HPDE6-E6E7 (cell line): ENCODE results near the gene MXD3.
"Not testable (repeated sequence)": the region's sequence is repeated elsewhere in the genome, so short reads cannot be mapped to it uniquely, and the experiment has no call there.

Experiments
- DNase-seq: peaks from one replicate; pipeline ENCODE4 v3.0.0; 2011; ENCODE audit warnings: missing footprints; ENCODE audit errors: extremely low spot score

MXD3 gene

DNA sequence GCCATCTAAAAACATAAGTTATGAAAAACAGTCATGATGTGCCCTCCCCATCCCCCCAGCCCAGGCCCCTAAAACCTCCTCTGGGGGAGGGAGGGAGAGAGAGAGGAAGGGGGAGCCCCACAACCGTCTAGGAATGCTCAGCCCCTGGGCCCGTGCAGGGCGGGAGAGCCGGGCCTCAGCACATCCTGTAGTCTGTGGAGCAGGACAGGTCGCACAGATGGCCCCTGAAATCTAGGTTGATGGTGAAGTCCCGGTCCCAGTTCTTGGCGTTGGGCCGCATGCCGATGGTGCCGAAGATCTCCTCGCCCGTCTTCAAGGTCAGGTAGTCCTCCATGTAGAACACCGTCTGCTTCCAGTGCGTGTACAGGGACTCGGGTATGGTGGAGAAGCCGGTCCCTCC is 46.3 kb downstream of the MXD3 start:
- DNase-seq = no peak

DNA sequence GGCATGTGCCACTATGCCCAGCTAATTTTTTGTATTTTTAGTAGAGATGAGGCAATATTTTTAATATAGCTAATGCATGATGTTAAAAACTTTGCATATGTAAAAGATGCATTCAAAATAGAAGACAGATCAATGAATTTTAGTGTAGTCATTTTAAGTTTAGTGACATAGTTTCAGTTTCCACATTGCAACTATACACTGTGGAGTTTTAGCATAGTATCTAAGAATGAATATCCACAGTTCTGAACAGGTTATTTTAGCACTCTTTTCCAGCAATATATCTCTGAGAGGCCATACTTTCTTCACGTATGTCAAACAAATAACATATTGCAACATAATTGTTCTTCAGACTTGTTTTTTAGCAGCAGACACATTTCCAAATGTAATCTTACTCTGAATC is 47.5 kb downstream of the MXD3 start:
- no peak for DNase-seq

DNA sequence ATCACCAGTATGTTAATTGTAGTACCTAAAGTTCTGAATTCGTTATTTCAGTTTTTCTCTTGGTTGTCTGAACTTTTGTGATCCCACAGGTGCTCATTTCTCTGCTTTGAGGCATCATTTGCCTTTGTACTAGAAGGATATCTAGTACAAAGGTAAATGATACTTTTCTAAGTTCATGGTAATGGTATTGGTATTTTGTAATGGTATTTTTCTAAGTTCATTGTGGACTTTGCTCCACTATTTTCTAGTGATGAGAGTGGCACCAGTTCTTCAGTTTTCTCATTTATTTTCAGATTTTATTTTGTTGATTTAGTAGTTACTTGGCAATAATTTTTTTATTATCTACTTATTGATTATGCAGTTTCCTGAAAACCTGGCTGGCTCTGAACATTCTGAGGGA is 50.2 kb downstream of the MXD3 start:
- no peak for DNase-seq

DNA sequence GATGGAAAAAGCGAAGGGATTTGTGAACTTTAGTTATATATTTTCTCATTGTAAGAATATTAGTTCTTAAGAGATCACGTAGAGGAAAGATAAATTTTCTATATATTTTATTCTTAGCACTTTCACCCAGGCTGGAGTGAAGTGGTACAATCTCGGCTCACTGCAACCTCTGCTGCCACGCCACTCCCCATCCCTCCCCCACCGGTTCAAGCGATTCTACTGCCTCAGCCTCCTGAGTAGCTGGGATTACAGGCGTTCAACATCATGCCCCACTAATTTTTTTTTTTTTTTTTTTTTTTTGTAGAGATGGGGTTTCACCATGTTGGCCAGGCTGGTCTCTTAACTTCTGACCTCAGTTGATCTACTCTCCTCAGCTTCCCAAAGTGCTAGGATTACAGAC is 50.7 kb downstream of the MXD3 start:
- DNase-seq = no peak

DNA sequence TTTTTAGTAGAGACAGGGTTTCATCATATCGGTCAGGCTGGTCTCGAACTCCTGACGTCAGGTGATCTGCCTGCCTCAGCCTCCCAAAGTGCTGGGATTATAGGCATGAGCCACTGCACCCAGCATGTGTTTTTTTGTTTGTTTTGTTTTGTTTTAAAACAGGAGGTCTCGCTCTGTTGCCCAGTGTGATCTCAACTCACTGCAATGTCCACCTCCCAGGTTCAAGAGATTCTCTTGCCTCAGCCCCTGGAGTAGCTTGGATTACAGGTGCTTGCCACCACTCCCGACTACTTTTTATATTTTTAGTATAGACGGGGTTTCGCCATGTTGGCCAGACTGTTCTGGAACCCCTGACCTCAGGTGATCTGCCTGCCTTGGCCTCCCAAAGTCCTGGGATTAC is 53.0 kb downstream of the MXD3 start:
- not testable (repeated sequence) for DNase-seq
